IMR-90 (cell line): ENCODE data around the gene CDK5RAP2. TPM values are rescaled to one million over a fixed set of nuclear protein-coding genes. Genes with fewer than 3 reads are reported as not detected.
A peak's percentile ranks its signal among the peaks of the same experiment; 100 is the strongest.

Source experiments
- ATAC-seq: fragments of 200-7000 bp; cut with Tn5 transposase; 2 replicates; pipeline ENCODE4 v1.9.1; 2020; ENCODE audit warnings: low read depth, mild to moderate bottlenecking, moderate library complexity
- BruUV-seq: library from RNA; stranded (reverse); fragments of 400-500 nt; replicated peaks from 2 replicates; lab custom pipeline; 2021; lab: Mats Ljungman, UMichigan
- CTCF ChIA-PET: fragments of 300-600 bp; formaldehyde crosslinking; extraction: SDS; loops from one replicate; lab custom pipeline; 2021; ENCODE audit warnings: antibody characterized with exemption; lab: Yijun Ruan, JAX
- POLR2A ChIA-PET: fragments of 300-600 bp; sonication (Branson Sonifier 250); formaldehyde crosslinking; loops from one replicate; lab custom pipeline; 2022; ENCODE audit warnings: antibody characterized with exemption; ENCODE audit not compliant: unreplicated experiment; lab: Charles Lee
- DNase-seq: peaks from one replicate; pipeline ENCODE4 v3.0.0; 2013
- H2AFZ ChIP-seq: replicated peaks from 2 replicates; pipeline ENCODE3; 2013; ENCODE audit warnings: low read length, mild to moderate bottlenecking; ENCODE audit not compliant: poor library complexity
- H2AK5ac ChIP-seq: 2 replicates; pipeline ENCODE4 v1.6.1; 2013; ENCODE audit warnings: low read depth, low read length, inconsistent platforms
- H2AK9ac ChIP-seq: replicated peaks from 2 replicates; pipeline ENCODE3; 2013; ENCODE audit warnings: mild to moderate bottlenecking, low read depth, low read length, moderate library complexity; ENCODE audit not compliant: poor library complexity
- H2BK120ac ChIP-seq: 2 replicates; pipeline ENCODE4 v1.6.1; 2013; ENCODE audit warnings: low read depth, low read length, inconsistent platforms
- H2BK15ac ChIP-seq: 3 replicates; pipeline ENCODE4 v1.6.1; 2013; ENCODE audit warnings: low read depth, low read length, inconsistent platforms
- H2BK20ac ChIP-seq: 2 replicates; pipeline ENCODE4 v1.6.1; 2013; ENCODE audit warnings: low read depth, mild to moderate bottlenecking, inconsistent platforms, low read length, moderate library complexity
- H2BK5ac ChIP-seq: 2 replicates; pipeline ENCODE4 v1.6.1; 2013; ENCODE audit warnings: mild to moderate bottlenecking, low read depth, low read length, inconsistent platforms; ENCODE audit not compliant: poor library complexity, severe bottlenecking
- H3K14ac ChIP-seq: replicated peaks from 2 replicates; pipeline ENCODE4 v1.6.1; 2013; ENCODE audit warnings: low read depth, low read length, inconsistent platforms
- H3K18ac ChIP-seq: 2 replicates; pipeline ENCODE4 v1.6.1; 2013; ENCODE audit warnings: low read depth, low read length, control low read depth
- H3K23ac ChIP-seq: 2 replicates; pipeline ENCODE4 v1.6.1; 2013; ENCODE audit warnings: low read depth, low read length, inconsistent platforms
- H3K27ac ChIP-seq: 2 replicates; pipeline ENCODE4 v1.5.1; 2013; ENCODE audit warnings: mild to moderate bottlenecking, control low read depth, low read length; ENCODE audit not compliant: insufficient read depth
- H3K27me3 ChIP-seq: 2 replicates; pipeline ENCODE4 v1.6.1; 2013; ENCODE audit warnings: low read length; ENCODE audit not compliant: control insufficient read depth, insufficient read depth
- H3K36me3 ChIP-seq: 2 replicates; pipeline ENCODE4 v1.6.1; 2013; ENCODE audit warnings: low read length, mixed read lengths; ENCODE audit not compliant: control insufficient read depth, insufficient read depth
- H3K4ac ChIP-seq: 2 replicates; pipeline ENCODE4 v1.6.1; 2013; ENCODE audit warnings: low read depth, low read length, inconsistent platforms
- H3K4me1 ChIP-seq: 2 replicates; pipeline ENCODE4 v1.6.1; 2013; ENCODE audit warnings: low read length, mixed read lengths; ENCODE audit not compliant: control insufficient read depth, insufficient read depth
- H3K4me2 ChIP-seq: 2 replicates; pipeline ENCODE4 v1.6.1; 2013; ENCODE audit warnings: low read depth, mild to moderate bottlenecking, control low read depth, low read length, moderate library complexity
- H3K4me3 ChIP-seq: 2 replicates; pipeline ENCODE4 v1.5.1; 2013; ENCODE audit warnings: low read depth, mild to moderate bottlenecking, control low read depth, low read length, moderate library complexity; ENCODE audit not compliant: insufficient read depth
- H3K56ac ChIP-seq: 2 replicates; pipeline ENCODE4 v1.6.1; 2013; ENCODE audit warnings: low read length, inconsistent platforms; ENCODE audit not compliant: insufficient read depth; ENCODE audit errors: extremely low read depth
- H3K79me1 ChIP-seq, 2 experiments: 2 replicates each; pipeline ENCODE4 v1.6.1; 2013; ENCODE audit warnings: low read length in 2 of 2, inconsistent platforms in 1 of 2, low read depth in 1 of 2
- H3K9ac ChIP-seq: 2 replicates; pipeline ENCODE4 v1.6.1; 2013; ENCODE audit warnings: low read depth, low read length, control low read depth
- H3K9me1 ChIP-seq: 2 replicates; pipeline ENCODE4 v1.6.1; 2013; ENCODE audit warnings: low read length, inconsistent platforms; ENCODE audit not compliant: insufficient read depth
- H3K9me3 ChIP-seq: 2 replicates; pipeline ENCODE4 v1.6.1; 2013; ENCODE audit warnings: low read length; ENCODE audit not compliant: control insufficient read depth, insufficient read depth
- H4K20me1 ChIP-seq: 2 replicates; pipeline ENCODE4 v1.6.1; 2013; ENCODE audit warnings: low read length, inconsistent platforms; ENCODE audit not compliant: insufficient read depth
- H4K5ac ChIP-seq: 2 replicates; pipeline ENCODE4 v1.6.1; 2013; ENCODE audit warnings: mild to moderate bottlenecking, low read depth, low read length, control low read depth
- H4K8ac ChIP-seq, 2 experiments: 2 replicates each; pipeline ENCODE4 v1.6.1; 2013; ENCODE audit warnings: low read depth in 2 of 2, low read length in 2 of 2, control low read depth in 1 of 2, inconsistent platforms in 1 of 2
- H4K91ac ChIP-seq: 2 replicates; pipeline ENCODE4 v1.6.1; 2013; ENCODE audit warnings: low read depth, low read length, inconsistent platforms; ENCODE audit not compliant: insufficient read depth
- BHLHE40 ChIP-seq: fragments of 150-350 bp; IDR thresholded peaks from 2 replicates; pipeline ENCODE4 v1.6.1; 2016; ENCODE audit warnings: mild to moderate bottlenecking, low read depth, low read length
- CEBPB ChIP-seq: IDR thresholded peaks from 2 replicates; pipeline ENCODE4 v1.6.1; 2012; ENCODE audit warnings: low read depth, low read length, improper control_type of control experiment
- CHD1 ChIP-seq: IDR thresholded peaks from 2 replicates; pipeline ENCODE4 v1.6.1; 2012; ENCODE audit warnings: low read depth, low read length, improper control_type of control experiment
- FOS ChIP-seq: fragments of 150-350 bp; IDR thresholded peaks from 2 replicates; pipeline ENCODE4 v1.6.1; 2016; ENCODE audit warnings: low read depth, low read length
- MAFK ChIP-seq: IDR thresholded peaks from 2 replicates; pipeline ENCODE4 v1.6.1; 2012; ENCODE audit warnings: low read depth, low read length, improper control_type of control experiment
- MAZ ChIP-seq: IDR thresholded peaks from 2 replicates; pipeline ENCODE4 v1.6.1; 2012; ENCODE audit warnings: low read depth, mild to moderate bottlenecking, low read length, improper control_type of control experiment, moderate library complexity, borderline replicate concordance
- MXI1 ChIP-seq: IDR thresholded peaks from 2 replicates; pipeline ENCODE4 v1.6.1; 2012; ENCODE audit warnings: low read depth, mild to moderate bottlenecking, low read length, moderate library complexity, borderline replicate concordance
- NFE2L2 ChIP-seq: fragments of 150-350 bp; IDR thresholded peaks from 2 replicates; pipeline ENCODE4 v1.6.1; 2016; ENCODE audit warnings: low read depth, mild to moderate bottlenecking, low read length
- RAD21 ChIP-seq: IDR thresholded peaks from 2 replicates; pipeline ENCODE4 v1.6.1; 2012; ENCODE audit warnings: low read length, improper control_type of control experiment
- RCOR1 ChIP-seq: IDR thresholded peaks from 2 replicates; pipeline ENCODE4 v1.6.1; 2012; ENCODE audit warnings: mild to moderate bottlenecking, low read length, improper control_type of control experiment; ENCODE audit not compliant: insufficient replicate concordance
- SMC3 ChIP-seq: fragments of 150-350 bp; IDR thresholded peaks from 2 replicates; pipeline ENCODE4 v1.6.1; 2016; ENCODE audit warnings: low read depth, mild to moderate bottlenecking, antibody characterized with exemption, low read length, moderate library complexity
- WGBS, 2 experiments: methylation state at CpG; one replicate each; pipeline versions ENCODE4 v1.1.5 to v1.1.7; 2013; ENCODE audit warnings: missing lambda C conversion rate in 2 of 2; ENCODE audit not compliant: insufficient read length in 1 of 2; ENCODE audit errors: extremely low coverage in 2 of 2; 5-methylcytosine and 5-hydroxymethylcytosine counted together
- dilution Hi-C: fragments of 300-500 bp; cut with HindIII; formaldehyde crosslinking; loops from one replicate; pipeline ENCODE4 v1.14.3; 2018; ENCODE audit warnings: low sequenced_read_pairs; ENCODE audit not compliant: unreplicated experiment
- in situ Hi-C: fragments of 300-500 bp; cut with MboI; formaldehyde crosslinking; loops from 3 replicates; pipeline ENCODE4 v1.14.3; 2019; ENCODE audit warnings: low sequenced_read_pairs, inconsistent platforms, mixed read lengths
- intact Hi-C: fragments of 100-400 bp; cut with micrococcal nuclease; formaldehyde crosslinking; loops from 2 replicates; pipeline ENCODE4 v1.10.0; 2022
- polyA plus RNA-seq, 3 experiments: library from polyadenylated mRNA; depleted of rRNA; stranded (reverse); fragments of >200 nt; gene quantifications; 2 replicates each; pipeline ENCODE4 v1.2.3, GENCODE V29; 2012; ENCODE audit warnings: low replicate concordance in 1 of 3
- total RNA-seq: library from RNA; depleted of rRNA; stranded (reverse); fragments of >200 nt; gene quantifications from 2 replicates; pipeline ENCODE4 v1.2.3, GENCODE V29; 2012
- TF ChIP-seq, protein P1 (sequence below): fragments of 150-350 bp; IDR thresholded peaks from 2 replicates; pipeline ENCODE4 v1.6.1; 2016; ENCODE audit warnings: low read depth, mild to moderate bottlenecking, low read length, moderate library complexity, borderline replicate concordance
- TF ChIP-seq, protein P2 (sequence below): fragments of 150-350 bp; IDR thresholded peaks from 2 replicates; pipeline ENCODE4 v1.6.1; 2017; ENCODE audit warnings: mild to moderate bottlenecking, antibody characterized with exemption, low read length, low read depth
- TF ChIP-seq, protein P3 (sequence below): conservative IDR thresholded peaks from 2 replicates; pipeline ENCODE4 v1.5.1; 2012; ENCODE audit warnings: mild to moderate bottlenecking, low read depth, low read length, improper control_type of control experiment

Gene CDK5RAP2
- total and polyA plus RNA-seq, 2 of the 4 experiments (the other 2 are of a cell fraction), result 29.5 to 31.7 TPM

DNA sequence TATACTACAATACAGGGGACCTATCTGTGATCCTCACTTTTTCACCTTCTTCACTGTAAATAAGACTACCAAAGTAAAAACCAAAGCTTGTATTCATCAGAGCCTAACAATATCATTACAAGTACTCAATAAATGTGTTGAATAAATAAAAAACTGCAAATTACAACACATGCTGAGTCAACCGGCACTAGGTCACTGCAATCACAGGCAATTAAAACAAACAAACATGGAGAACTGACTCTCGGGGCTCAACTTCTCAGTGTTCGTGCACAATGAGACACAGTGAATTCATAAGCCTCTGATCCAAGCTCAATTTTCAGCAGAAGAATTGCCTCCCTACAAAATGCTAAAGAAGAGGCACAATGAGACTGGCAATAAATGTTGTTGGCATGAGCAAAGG, 69.2 kb downstream of the CDK5RAP2 start:
- BruUV-seq, result no TSS peak

More for the DNA sequence above, 69.2 kb downstream of the CDK5RAP2 start:
- Histone ChIP-seq H4K91ac (no peak overlapping the region), H2AK9ac (no peak overlapping the region), H2BK15ac (no peak overlapping the region), H3K4me3 (no peak overlapping the region), H3K36me3 (peaks cover 6% of the 10 kb centered on the region), H3K9ac (no peak overlapping the region), H4K8ac (no peak overlapping the region), H3K27me3 (no peaks in the 10 kb centered on the region), H3K18ac (no peak overlapping the region), H3K9me3 (no peaks in the 10 kb centered on the region), H4K5ac (no peak overlapping the region), H4K20me1 (no peaks in the 10 kb centered on the region), H3K4me2 (no peak overlapping the region), H2BK5ac (no peak overlapping the region), H3K23ac (no peak overlapping the region), H2BK20ac (no peak overlapping the region), H3K14ac (no peak overlapping the region), H3K79me1 (peaks cover 11 to 13% of the 10 kb centered on the region in 2 experiments; a peak in 3 of 4 replicates), H3K27ac (no peak overlapping the region), H3K9me1 (no peaks in the 10 kb centered on the region), H2AFZ (no peak overlapping the region), H3K4me1 (no peaks in the 10 kb centered on the region), H2AK5ac (no peak overlapping the region), H3K4ac (no peak overlapping the region), H2BK120ac (no peak overlapping the region), H3K56ac (no peak overlapping the region)
- in situ Hi-C loops, result no loop called here
- ChIA-PET POLR2A (no interaction called here), CTCF (interaction anchor here (1.8 to 1.9 kb wide), 2 partner anchors 10 to 20 kb away, joined by 5 to 7 read pairs; no protein-coding TSS in a partner anchor)
- TF ChIP-seq MAZ, result no peak
- TF ChIP-seq, protein P1, sequence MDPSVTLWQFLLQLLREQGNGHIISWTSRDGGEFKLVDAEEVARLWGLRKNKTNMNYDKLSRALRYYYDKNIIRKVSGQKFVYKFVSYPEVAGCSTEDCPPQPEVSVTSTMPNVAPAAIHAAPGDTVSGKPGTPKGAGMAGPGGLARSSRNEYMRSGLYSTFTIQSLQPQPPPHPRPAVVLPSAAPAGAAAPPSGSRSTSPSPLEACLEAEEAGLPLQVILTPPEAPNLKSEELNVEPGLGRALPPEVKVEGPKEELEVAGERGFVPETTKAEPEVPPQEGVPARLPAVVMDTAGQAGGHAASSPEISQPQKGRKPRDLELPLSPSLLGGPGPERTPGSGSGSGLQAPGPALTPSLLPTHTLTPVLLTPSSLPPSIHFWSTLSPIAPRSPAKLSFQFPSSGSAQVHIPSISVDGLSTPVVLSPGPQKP, result no peak
- TF ChIP-seq MXI1, result no peak
- no peak for TF ChIP-seq BHLHE40
- no peak for TF ChIP-seq CHD1
- TF ChIP-seq RAD21, result no peak
- no peak for TF ChIP-seq NFE2L2
- TF ChIP-seq RCOR1, result no peak
- TF ChIP-seq, protein P2, sequence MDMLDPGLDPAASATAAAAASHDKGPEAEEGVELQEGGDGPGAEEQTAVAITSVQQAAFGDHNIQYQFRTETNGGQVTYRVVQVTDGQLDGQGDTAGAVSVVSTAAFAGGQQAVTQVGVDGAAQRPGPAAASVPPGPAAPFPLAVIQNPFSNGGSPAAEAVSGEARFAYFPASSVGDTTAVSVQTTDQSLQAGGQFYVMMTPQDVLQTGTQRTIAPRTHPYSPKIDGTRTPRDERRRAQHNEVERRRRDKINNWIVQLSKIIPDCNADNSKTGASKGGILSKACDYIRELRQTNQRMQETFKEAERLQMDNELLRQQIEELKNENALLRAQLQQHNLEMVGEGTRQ, result no peak
- TF ChIP-seq CEBPB, result no peak
- no peak for TF ChIP-seq MAFK
- TF ChIP-seq SMC3, result no peak
- TF ChIP-seq, protein P3, sequence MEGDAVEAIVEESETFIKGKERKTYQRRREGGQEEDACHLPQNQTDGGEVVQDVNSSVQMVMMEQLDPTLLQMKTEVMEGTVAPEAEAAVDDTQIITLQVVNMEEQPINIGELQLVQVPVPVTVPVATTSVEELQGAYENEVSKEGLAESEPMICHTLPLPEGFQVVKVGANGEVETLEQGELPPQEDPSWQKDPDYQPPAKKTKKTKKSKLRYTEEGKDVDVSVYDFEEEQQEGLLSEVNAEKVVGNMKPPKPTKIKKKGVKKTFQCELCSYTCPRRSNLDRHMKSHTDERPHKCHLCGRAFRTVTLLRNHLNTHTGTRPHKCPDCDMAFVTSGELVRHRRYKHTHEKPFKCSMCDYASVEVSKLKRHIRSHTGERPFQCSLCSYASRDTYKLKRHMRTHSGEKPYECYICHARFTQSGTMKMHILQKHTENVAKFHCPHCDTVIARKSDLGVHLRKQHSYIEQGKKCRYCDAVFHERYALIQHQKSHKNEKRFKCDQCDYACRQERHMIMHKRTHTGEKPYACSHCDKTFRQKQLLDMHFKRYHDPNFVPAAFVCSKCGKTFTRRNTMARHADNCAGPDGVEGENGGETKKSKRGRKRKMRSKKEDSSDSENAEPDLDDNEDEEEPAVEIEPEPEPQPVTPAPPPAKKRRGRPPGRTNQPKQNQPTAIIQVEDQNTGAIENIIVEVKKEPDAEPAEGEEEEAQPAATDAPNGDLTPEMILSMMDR, result no peak
- TF ChIP-seq FOS, result no peak
- dilution Hi-C loops, result no loop called here
- intact Hi-C loops, result no loop called here
- peak; percentile 15 for DNase-seq
- ATAC-seq, result peak; percentile 24; the same call in 1 of the 2 replicates
- no CpG with 5 or more reads among the region's 3 CpGs for WGBS, 2 experiments
